Adipocyte (in vitro differentiated cells): Measurements from ENCODE around the gene GAS1.
A peak's percentile ranks its signal among the peaks of the same experiment; 100 is the strongest.

Source experiments
- DNase-seq: peaks from one replicate; pipeline ENCODE4 v3.0.0-alpha.2; 2015; ENCODE audit warnings: low read depth
- H3K27me3 ChIP-seq: replicated peaks from 2 replicates; pipeline ENCODE4 v1.7.0; 2013; ENCODE audit warnings: mild to moderate bottlenecking, low read length, moderate library complexity; ENCODE audit not compliant: control insufficient read depth, insufficient read depth
- H3K36me3 ChIP-seq: 2 replicates; pipeline ENCODE4 v1.7.0; 2013; ENCODE audit warnings: low read length, mild to moderate bottlenecking, moderate library complexity; ENCODE audit not compliant: control insufficient read depth, insufficient read depth, severe bottlenecking
- H3K4me1 ChIP-seq: 2 replicates; pipeline ENCODE4 v1.7.0; 2013; ENCODE audit warnings: mild to moderate bottlenecking, low read length, moderate library complexity; ENCODE audit not compliant: control insufficient read depth, insufficient read depth
- H3K4me3 ChIP-seq: 2 replicates; pipeline ENCODE4 v1.7.0; 2013; ENCODE audit warnings: mild to moderate bottlenecking, low read length, moderate library complexity
- H3K9ac ChIP-seq: 2 replicates; pipeline ENCODE4 v1.7.0; 2013; ENCODE audit warnings: mild to moderate bottlenecking, low read length, moderate library complexity
- H3K9me3 ChIP-seq: 2 replicates; pipeline ENCODE4 v1.7.0; 2013; ENCODE audit warnings: mild to moderate bottlenecking, low read length, moderate library complexity; ENCODE audit not compliant: control insufficient read depth

The GAS1 gene

GRCh38 chr9:86912210-86912609, 35.1 kb downstream of the GAS1 start:
- Histone ChIP-seq H3K9me3 (peaks cover 13% of the 10 kb centered on the region), H3K4me3 (no peak overlapping the region), H3K9ac (no peak overlapping the region), H3K4me1 (no peaks in the 10 kb centered on the region), H3K36me3 (no peaks in the 10 kb centered on the region), H3K27me3 (no peaks in the 10 kb centered on the region)
- DNase-seq: no peak

GRCh38 chr9:86909388-86909787, 37.9 kb downstream of the GAS1 start:
- DNase-seq: peak; percentile 82
- Histone ChIP-seq H3K4me3 (no peak overlapping the region), H3K36me3 (no peaks in the 10 kb centered on the region), H3K9me3 (peaks cover 18% of the 10 kb centered on the region), H3K9ac (no peak overlapping the region), H3K27me3 (no peaks in the 10 kb centered on the region), H3K4me1 (no peaks in the 10 kb centered on the region)

DNA sequence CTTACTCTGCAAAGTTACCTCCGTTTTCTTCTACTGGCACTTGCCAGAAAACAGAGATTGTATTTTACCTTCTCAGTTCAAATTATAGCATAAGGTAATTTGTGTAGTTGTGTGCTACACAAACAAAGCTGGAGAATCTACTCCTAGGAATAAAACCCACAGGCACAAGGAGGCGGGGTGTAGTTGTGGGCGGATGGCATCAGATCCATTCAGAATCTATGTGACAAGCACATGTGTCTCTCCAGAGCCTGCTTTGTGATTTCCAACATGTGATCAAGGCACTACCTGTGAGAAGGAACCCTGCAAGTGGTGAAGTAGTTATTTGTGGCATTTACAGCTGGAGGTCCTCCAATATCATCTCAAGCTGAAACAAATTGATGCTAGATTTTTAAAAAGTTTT, 39.0 kb downstream of the GAS1 start:
- Histone ChIP-seq H3K36me3 (no peaks in the 10 kb centered on the region), H3K9me3 (peaks cover 12% of the 10 kb centered on the region), H3K4me1 (no peaks in the 10 kb centered on the region), H3K27me3 (no peaks in the 10 kb centered on the region), H3K9ac (no peak overlapping the region), H3K4me3 (no peak overlapping the region)
- no peak for DNase-seq

GRCh38 chr9:86907346-86907745, 40.0 kb downstream of the GAS1 start:
- Histone ChIP-seq H3K4me1 (no peaks in the 10 kb centered on the region), H3K9ac (no peak overlapping the region), H3K27me3 (peaks cover 6% of the 10 kb centered on the region)

DNA sequence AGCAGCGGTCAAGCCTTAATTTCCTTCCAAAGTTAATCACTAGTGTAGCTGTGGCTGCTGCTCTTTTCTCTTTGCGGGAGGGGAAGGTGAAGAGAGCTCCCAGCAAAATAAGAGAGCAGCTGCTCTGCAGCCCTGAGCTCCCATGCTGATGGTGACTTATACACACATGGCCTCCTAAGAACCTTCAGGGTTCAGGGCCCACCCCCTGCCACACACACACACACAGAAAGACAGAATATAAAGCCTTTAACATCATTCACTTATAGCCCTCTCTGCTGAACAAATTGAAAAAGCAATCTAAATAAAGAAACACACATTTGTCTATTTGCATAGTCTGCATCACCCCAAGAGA, 43.6 kb downstream of the GAS1 start:
- H3K9me3 ChIP-seq: peaks cover 5% of the 10 kb centered on the region
- H3K27me3 ChIP-seq: peaks cover 11% of the 10 kb centered on the region
- H3K9ac ChIP-seq: no peak overlapping the region
- no peaks in the 10 kb centered on the region for H3K36me3 ChIP-seq
- no peak for DNase-seq
- no peak overlapping the region for H3K4me3 ChIP-seq
- H3K4me1 ChIP-seq: no peaks in the 10 kb centered on the region

More at GRCh38 chr9:86907346-86907745, 40.0 kb downstream of the GAS1 start:
- Histone ChIP-seq H3K4me3 (no peak overlapping the region), H3K9me3 (peaks cover 12% of the 10 kb centered on the region), H3K36me3 (no peaks in the 10 kb centered on the region)
- peak; percentile 43 for DNase-seq

DNA sequence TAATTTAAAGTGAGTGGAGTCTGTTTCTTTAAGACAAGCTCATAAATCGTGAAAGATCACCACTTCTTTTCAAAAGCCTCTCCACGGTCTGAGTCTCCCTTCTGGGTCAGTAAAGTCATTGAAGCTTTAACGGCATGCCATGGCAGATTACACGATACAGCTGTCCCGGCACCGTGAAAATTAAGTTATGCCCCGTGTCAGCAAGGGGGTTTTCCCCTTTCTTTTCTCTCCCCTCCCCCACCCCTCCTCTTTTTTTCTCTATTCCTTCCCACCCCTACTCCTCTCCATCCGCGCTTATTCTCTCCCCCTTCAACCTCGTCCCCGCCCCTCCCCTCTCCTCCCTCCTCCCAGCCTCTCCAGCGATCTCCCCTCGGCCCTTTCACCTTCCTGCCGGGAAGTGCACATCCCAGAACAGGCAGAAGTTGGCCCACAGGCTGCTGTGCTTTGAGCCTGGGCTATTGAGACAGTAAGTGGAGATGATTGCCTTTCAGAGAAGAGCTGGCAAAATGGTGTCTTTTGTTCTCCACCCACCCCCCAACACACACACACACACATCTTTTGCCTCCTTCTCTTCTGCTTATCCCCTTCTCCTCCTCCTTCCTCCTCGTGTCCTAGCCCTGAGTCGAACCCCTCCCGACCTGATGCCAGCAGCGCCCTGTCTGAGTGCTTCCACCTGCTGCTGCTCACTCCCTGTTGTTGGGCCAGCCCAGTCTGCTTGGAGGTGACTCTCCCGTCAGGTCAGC, 44.1 kb downstream of the GAS1 start:
- H3K27me3 ChIP-seq: peaks cover 11% of the 10 kb centered on the region
- DNase-seq: peak; percentile 55
- peaks cover 5% of the 10 kb centered on the region for H3K9me3 ChIP-seq

DNA sequence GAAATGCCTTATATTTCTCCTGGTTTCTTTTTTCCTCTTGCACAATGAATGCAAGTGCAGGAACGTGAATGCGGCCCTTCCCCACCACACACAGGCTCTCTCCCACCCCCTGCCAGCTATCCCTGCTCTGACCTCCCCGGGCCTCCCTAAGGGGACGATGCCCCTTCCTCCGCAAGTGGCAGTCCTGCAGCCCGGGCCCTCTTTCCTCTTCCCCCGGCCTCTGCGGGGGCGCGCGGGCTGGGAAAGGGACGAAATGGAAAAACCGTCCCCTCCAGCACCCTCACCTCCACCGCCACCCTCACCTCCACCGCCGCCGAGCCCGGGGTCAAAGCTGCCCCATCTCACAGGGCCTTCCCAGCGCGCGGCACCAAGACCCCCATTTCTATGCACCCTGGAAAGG, 44.7 kb downstream of the GAS1 start:
- H3K9ac ChIP-seq: no peak overlapping the region
- no peak for DNase-seq
- no peaks in the 10 kb centered on the region for H3K36me3 ChIP-seq
- H3K27me3 ChIP-seq: peaks cover 11% of the 10 kb centered on the region
- H3K4me1 ChIP-seq: no peaks in the 10 kb centered on the region
- peaks cover 5% of the 10 kb centered on the region for H3K9me3 ChIP-seq
- peak overlapping the region; percentile 44 for H3K4me3 ChIP-seq

More for the DNA sequence above, 44.1 kb downstream of the GAS1 start:
- Histone ChIP-seq H3K4me1 (no peaks in the 10 kb centered on the region), H3K4me3 (peak overlapping the region; percentile 44), H3K36me3 (no peaks in the 10 kb centered on the region), H3K9ac (no peak overlapping the region)

- Histone ChIP-seq H3K36me3 (no peaks in the 10 kb centered on the region), H3K27me3 (peaks cover 11% of the 10 kb centered on the region), H3K4me3 (no peak overlapping the region), H3K9ac (no peak overlapping the region), H3K4me1 (no peaks in the 10 kb centered on the region), H3K9me3 (peaks cover 5% of the 10 kb centered on the region)
- DNase-seq: no peak
Measured at GRCh38 chr9:86902176-86902575, 45.1 kb downstream of the GAS1 start.

- DNase-seq: no peak
- Histone ChIP-seq H3K27me3 (peaks cover 11% of the 10 kb centered on the region), H3K9ac (no peak overlapping the region), H3K9me3 (peaks cover 1% of the 10 kb centered on the region), H3K4me3 (no peak overlapping the region), H3K36me3 (no peaks in the 10 kb centered on the region), H3K4me1 (no peaks in the 10 kb centered on the region)
Measured at GRCh38 chr9:86901511-86901910, 45.8 kb downstream of the GAS1 start.
